ENCODE results near the gene MSMB.
"Not testable (repeated sequence)": the region's sequence is repeated elsewhere in the genome, so short reads cannot be mapped to it uniquely, and the experiment has no call there.

The MSMB gene

DNA sequence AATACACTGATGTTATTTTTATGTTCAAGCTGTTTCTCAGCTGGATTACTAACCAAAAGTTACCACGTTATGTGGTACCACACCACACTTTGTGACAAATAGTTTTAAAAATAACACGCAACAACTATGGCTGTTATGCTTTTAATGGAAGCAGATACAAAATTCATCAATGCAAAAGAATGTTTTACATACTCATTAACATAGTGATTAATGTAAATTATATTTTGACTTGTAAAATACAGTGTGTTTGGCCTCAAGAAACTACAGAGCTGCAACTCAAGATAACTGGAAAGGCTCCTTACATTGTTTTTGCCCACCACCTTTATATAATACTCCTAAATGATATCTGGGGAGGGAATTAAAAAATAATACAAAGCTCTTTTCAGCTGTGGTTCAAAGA lies 41.1 kb downstream of the MSMB start:
- no peak for DNase-seq

DNA sequence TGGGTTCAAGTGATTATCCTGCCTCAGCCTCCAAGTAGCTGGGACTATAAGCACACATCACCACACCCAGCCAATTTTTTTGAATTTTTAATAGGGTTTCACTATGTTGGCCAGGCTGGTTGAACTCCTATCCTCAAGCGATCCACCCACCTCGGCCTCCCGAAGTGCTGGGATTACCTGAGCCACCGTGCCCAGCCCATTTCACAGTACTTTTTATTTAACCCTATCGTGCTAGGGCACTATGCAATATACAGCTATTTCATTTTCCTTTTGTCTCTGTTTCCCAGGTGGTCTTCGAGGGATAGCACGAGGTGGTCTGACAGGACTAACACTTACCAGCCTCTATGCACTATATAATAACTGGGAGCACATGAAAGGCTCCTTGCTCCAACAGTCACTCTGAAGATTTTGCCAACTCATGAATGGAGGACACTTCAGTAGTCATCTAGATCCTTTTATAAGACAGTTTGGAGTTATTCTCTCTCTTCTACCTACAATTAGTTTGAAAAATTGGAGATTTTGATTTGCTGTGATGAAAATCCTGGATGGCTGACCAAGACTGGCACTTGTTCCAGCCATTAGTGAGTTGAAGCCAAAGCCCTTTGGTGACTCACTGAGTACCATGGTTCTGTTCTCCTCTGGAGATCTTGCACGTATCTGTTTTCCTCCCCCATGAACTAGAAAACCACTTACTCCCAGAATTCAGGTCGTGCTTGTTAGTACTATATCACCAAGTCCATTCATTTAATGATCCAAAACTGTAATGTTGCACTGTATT lies 43.0 kb downstream of the MSMB start:
- no peak for DNase-seq

DNA sequence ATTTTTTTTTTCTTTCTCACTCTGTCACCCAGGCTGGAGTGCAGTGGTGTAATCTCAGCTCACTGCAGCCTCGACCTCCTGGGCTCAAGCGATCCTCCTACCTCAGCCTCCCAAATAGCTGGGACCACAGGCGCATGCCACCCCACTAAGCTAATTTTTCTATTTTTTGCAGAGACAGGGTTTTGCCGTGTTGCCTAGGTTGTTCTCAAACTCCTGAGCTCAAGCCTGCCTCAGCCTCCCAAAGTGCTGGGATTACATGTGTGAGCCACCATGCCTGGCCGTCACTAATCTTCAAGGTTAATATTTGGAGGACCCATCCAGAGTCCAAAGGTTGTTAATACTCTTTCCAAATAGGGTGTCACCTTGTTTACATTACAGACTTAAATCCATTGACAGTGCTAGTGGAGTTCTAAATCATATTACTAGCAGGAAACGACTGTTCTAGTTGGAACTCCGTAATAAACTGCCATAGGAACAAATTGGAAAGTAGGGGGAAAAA lies 43.8 kb downstream of the MSMB start:
- DNase-seq: not testable (repeated sequence)

DNA sequence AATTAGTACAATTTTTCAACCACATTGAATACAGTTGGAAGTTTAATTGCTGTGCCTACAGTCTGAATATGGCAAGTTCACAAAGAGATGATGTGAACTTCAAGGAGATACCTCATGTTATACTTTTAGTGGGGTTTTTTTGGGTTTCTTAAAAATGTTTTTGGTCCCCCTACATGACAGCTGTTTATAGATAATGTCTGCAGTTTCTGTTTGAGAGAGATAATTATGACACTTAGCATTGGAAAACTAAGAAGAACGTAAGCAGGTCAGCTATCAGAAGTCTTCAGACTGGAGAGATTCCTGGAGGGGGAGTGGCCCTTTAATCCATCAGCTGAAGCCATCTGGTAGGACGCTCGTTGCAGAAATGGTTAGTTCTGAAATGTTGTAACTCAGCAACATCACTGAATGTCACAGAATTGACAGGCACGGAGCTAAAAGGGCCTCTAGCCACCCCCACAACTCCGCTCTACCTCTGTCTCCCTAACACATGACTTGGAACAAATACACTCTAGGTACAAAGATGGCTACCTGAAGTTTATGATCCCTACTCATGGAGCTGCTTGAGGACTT lies 44.8 kb downstream of the MSMB start:
- DNase-seq: no peak

DNA sequence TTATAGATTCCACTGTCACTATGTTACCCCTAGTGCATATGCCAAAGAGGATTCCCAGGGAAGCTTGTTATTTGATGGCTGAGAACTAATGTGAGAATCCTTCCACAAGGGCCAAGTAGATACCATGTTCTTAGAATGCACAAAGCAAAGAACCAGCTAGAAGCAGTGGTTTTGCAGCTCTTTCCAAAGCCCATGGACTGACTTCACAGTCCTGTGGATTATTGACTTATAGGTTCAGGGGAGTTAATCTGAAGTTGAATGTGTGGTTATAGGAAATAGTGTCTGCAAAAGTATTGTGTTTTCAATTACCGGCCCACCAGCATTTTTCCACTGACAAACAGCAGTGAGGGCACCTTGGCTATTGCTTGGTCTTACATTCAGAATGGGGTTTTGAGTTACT lies 45.5 kb downstream of the MSMB start:
- DNase-seq: no peak

DNA sequence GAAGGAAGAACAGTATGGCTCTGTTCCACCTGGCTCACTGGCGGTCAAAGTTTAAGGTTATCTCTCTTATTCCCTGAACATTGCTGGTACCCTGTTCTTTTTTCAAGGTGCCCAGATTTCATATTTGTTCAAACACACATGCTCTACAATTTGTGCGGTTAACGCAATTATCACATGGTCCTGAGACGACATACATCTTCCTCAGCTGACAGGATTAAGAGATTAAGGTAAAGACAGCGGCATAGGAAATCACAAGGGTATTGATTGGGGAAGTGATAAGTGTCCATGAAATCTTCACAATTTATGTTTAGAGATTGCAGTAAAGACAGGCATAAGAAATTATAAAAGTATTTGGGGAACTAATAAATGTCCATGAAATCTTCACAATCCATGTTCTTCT lies 46.1 kb downstream of the MSMB start:
- not testable (repeated sequence) for DNase-seq

DNA sequence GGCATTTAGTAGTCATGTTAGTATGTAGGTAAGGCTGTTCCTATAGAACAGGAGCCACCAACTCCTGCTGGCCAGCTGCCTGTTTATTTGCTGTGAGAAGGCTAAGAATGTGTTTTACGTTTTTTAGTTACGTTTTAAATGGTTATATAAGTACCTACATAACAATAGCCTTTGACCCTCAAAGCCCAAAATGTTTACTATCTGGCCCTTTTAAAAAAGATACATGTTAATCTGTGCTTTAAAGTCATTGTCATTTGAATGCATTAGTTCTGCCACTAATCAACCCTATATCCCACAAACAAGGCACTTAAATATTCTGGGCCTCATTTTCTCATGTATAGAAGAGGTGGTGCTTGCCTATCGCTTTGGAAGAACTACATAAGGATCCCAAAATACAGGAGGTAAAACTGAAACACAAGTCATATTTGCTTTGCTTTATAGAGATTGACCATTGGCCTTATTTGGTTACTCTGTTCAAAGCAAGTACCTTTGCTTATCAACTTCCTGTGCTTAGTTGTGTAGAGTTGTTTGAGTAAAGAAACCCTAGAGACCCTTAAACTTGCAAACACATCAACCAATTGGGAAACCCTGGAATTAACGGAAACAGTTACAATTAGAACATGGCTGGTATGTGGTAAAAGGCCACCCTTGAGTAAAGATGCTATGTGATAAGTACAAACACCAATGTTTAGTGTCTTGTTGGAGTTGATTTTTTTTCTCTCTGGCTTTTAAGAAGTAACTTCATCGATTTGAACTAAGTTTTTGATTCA lies 47.9 kb downstream of the MSMB start:
- no peak for DNase-seq

DNA sequence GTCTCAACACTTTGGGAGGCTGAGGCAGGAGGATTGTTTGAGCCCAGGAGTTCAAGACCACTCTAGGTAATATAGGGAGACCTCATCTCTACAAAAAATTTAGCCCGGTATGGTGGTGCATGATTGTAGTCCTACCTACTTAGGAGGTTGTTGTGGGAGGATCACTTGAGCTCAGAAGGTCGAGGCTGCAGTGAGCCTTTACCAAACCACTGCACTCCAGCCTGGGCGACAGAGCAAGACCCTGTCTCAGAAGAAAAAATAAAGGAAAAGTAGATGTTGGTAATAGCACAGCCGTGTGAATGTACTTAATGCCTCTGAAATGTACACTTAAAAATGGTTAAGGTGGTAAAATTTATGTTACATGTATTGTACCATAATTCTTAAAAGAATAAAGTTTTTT lies 48.5 kb downstream of the MSMB start:
- no peak for DNase-seq

DNA sequence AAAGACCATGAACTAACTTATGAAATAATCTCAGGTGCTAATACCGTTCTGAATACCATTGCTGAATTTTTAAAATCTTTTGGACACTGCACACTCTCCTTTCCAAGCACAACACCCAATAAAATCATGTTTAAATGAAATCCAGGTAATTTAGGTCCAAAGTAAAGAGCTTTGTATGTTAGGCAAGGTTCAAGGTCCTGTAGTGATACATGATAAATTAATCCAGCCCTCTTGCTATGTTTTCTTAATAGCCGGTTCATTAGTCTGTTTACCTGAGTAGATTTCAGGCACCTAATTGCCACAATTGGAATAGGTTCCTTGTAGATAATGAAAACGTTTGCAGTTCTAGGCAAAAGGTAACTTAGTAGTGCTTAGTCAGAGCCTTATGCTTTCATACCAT lies 60.5 kb downstream of the MSMB start:
- DNase-seq: not testable (repeated sequence)

DNA sequence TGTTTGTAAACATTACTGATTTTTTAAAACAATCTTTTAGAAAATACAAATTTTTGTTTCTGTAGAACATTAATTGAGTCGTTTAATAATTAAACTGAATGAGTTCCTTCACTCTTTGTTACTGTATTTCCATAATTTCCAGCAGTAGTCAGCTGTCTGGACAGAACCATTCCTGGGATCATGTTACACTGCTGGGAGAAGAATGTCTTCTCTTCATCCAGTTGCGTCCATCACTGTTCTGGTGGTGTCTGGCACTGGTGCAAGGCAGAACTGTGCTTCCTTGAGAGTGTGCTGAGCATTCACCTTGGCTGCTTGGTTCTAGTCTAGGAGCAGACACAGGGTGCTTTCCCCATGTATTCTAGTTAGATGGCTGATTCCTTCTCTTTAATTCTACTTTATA lies 61.6 kb downstream of the MSMB start:
- DNase-seq: not testable (repeated sequence)

DNA sequence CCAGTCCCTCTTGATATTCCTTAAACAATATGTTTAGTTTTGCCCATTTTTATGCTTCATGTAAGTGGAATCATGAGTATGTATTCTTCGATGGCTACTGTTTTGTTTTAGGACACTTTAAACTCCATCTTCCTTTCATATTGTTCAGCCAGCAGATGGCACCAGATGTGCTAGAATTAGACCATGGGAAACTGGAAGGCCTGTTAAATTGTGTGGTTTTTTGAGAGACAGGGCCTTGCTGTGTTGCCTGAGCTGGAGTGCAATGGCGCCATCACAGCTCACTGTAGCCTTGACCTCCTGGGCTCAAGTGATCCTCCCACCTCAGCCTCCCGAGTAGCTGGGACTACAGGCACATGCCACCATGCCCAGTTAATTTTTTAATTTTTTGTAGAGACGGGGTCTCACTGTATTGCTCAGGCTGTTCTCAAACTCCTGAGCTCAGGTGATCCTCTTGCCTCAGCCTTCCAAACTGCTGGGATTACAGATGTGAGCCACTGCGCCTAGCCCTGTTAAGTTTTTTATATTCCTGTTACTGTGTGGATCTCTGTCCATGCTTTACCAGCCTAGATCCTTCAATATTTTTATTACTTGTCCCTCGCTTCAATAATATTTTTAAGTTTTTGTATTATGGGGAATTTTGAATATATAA lies 62.4 kb downstream of the MSMB start:
- DNase-seq: peak; percentile 21
